HG03521 (cell line): ENCODE measurements around the gene BCAS3.
"Not testable (repeated sequence)": the region's sequence is repeated elsewhere in the genome, so short reads cannot be mapped to it uniquely, and the experiment has no call there.

Experiments
- ATAC-seq: cut with Tn5 transposase; IDR thresholded peaks from one replicate; pipeline ENCODE4 v1.9.1; 2021; ENCODE audit warnings: mild to moderate bottlenecking, moderate library complexity; ENCODE audit not compliant: unreplicated experiment

The BCAS3 gene

GRCh38 chr17:61144617-61145564 lies 467.2 kb downstream of the BCAS3 start:
- ATAC-seq: no peak

GRCh38 chr17:61146833-61147232 lies 469.2 kb downstream of the BCAS3 start:
- not testable (repeated sequence) for ATAC-seq

DNA sequence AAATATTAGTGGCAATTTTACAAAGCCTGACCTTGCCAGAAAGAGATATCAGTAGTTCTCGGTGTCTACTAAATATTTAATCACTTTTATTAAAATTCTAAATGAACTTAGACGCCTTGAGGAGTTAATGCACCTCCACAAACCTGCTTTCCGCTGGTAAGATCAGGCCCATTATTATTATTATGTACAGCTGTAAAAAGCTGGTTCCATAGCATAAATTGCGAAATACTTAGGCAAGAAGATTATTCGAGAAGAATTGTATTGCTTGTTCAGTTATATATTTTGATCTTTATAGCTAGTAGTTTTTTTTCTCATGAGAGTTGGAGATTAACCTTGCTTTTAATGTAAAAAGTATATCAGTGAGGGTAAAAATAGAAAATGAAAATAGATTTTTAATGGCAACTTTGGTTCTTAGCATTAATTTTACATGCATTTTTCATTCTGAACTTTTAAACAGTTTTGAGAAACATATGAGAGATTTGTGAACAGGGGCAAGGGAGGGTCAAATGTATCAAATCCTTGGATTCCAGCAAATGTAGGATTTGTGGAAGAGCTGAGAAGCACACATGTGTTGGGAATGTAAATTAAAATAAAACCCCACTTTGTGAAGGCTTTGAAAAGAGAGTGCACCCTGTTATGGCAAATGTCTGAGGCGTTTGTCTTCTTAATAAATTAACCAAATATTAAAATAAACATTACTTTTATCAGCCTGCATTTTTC lies 471.6 kb downstream of the BCAS3 start:
- ATAC-seq: no peak

DNA sequence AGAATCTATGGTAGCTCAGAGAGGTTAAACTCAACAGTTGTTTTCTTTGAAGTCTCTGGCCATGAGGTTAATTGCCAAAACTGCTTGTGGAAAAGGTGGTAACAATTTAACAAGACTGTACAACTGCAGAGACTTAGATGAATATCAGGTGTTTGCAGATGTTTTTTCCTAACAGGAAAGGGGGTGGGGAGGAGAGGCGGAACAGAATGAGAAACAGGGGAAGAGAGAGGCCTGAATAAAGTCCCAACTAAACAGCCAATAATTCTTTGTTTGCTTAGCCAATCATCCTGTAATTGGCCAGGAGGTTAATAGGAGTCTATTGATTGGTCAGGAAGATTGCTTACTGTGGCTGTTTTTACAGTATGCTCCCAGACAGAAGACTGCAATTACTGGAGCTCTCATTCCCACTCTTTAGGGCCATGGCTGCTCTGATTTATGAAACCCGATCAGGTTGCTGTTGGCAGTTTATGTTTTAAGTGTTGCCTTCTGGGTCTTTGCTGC lies 472.3 kb downstream of the BCAS3 start:
- ATAC-seq: no peak

GRCh38 chr17:61150686-61151299 lies 473.1 kb downstream of the BCAS3 start:
- no peak for ATAC-seq

- no peak for ATAC-seq
Observed at GRCh38 chr17:61152898-61153297, 475.2 kb downstream of the BCAS3 start.

DNA sequence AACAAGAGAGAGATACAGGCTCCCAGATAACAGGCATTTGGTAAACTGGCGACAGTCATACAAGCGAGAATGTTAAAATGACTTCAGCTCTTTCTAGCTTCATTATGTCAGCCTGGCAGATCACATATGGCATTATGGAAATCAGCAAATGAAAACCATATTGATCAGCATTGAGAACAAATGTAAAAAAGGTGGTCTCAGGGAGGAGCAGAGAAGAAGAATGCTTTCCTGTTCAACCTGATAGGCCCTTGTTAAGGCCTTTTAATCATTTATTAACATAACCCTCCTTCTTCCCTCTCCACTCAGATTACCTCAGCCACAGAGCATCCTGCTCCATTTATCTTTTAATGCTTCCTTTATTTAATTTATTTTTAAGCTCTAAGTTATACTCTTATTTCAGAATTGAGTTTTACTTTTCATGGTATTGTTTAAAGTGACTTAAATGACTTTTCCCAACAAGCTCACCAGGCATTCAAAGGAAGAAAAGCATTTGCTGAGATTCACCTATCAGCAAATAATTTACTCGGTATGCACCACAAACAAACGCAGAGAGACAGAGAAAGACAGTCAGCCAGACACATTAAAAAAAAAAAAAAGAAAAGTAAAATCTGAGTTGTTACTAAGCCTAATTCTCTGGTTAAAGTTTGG lies 478.1 kb downstream of the BCAS3 start:
- ATAC-seq: no peak

DNA sequence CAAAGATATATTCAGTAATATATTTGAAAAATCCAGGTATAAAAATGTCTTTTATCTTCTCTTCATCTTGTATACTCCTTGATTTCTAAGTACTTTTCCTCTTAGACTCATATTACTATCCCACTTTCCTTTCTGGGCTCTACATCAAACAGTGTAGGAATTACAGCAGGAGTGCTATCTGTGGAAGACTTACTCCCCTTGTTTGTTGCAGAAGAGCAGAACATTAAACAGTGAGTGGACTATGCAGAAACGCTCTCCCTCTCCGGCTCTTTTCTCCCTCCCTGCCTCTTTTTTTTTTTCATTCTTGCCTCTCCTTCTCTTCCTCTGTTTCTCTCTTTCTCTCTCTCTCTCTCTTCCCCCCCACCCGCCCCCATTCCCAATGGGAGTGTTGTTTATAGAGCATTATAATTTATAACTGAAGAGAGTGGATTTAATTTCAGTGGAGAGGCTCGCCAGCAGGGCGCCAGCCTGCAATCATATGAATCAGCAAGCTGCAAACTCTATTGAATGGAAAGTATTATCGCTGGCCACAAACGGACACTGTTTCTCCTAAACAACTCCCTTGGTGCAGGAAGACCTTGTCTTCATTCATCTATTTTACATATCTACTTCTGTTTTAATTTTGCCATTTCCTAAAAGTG lies 479.7 kb downstream of the BCAS3 start:
- ATAC-seq: no peak

GRCh38 chr17:61158376-61158775 lies 480.7 kb downstream of the BCAS3 start:
- no peak for ATAC-seq

GRCh38 chr17:61159221-61159814 lies 481.7 kb downstream of the BCAS3 start:
- ATAC-seq: no peak

- no peak for ATAC-seq
Observed at GRCh38 chr17:61160204-61160603, 482.6 kb downstream of the BCAS3 start.

- ATAC-seq: no peak
Observed at GRCh38 chr17:61160789-61161445, 483.3 kb downstream of the BCAS3 start.

- ATAC-seq: no peak
Observed at GRCh38 chr17:61161615-61162134, 484.0 kb downstream of the BCAS3 start.

DNA sequence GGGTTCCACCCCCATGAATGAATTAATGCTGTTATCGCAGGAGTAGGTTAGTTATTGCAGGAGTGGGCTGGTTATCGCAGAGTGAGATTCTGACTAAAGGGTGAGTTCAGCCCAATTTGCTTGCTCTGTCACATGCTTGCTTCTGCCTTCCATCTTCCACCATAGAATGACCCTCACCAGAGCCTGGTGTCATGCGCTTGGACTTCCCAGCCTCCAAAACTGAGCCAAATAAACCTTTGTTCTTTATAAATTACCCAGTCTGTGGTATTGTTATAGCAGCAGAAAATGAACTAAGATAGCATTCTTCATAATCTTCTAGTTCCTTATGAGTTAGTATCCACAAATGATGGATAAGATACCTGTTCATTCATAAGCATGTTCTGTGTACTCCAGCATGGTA lies 486.9 kb downstream of the BCAS3 start:
- ATAC-seq: no peak

- ATAC-seq: no peak
Observed at GRCh38 chr17:61167075-61167474, 489.4 kb downstream of the BCAS3 start.

- ATAC-seq: no peak
Observed at GRCh38 chr17:61168506-61168905, 490.9 kb downstream of the BCAS3 start.

GRCh38 chr17:61174310-61174709 lies 496.7 kb downstream of the BCAS3 start:
- ATAC-seq: no peak

DNA sequence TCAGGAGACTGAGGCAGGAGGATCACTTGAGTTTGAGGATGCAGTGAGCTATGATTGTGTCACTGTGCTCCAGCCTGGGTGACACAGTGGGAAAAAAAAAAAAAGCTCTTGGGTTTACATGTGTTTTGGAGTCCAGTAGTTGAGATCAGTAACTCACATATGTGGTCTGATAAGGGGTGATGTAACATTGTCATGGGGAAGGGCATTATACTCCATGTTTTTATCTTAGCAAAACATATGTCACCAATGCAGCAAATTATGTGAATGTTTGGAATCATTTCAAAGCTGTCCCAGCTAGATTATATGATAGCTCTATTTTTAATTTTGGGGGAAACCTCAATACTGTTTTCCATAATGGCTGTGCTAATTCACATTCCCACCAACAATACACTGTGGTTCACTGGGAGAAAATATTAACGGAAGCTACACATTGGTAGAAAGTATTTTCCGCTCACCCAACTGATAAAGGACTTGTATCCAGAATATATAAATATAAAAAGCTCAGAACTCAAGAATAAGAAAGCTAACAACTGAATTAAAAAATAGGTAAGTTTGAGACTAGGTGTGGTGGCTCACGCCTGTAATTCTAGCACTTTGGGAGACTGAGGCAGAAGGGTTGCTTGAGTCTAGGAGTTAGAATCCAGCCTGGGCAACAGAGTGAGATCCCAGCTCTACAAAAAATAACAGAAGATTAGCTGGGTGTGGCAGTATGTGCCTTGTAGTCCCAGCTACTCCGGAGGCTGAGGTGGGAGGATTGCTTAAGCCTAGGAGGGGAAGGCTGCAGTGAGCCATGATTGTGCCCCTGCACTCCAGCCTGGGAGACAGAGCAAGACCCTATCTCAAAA lies 497.9 kb downstream of the BCAS3 start:
- ATAC-seq: no peak
